Measurements from ENCODE around the gene RSPO3.

- TF ChIP-seq POLR2A (IDR thresholded peaks at IDR 0.05) (no peak), CTCF (IDR thresholded peaks at IDR 0.05) (no peak)
These were observed 67.0 kb downstream of the RSPO3 start for GRCh38 chr6:127185437-127185995.

Data from right lobe of liver (tissue), 4 donors.